ENCODE results near the gene KCNMA1. TPM values are rescaled to one million over a fixed set of nuclear protein-coding genes. Genes with fewer than 3 reads are reported as not detected.

The KCNMA1 gene
- total and polyA plus RNA-seq, 10 of the 15 experiments (the other 5 are each of a cell fraction or from before 2014, with no cell fraction given), result 8.5 to 77.0 (median 21.3) TPM

- 46% methylated on average over 7 of the region's 7 CpGs for WGBS (ENCODE audit: insufficient coverage, insufficient replicate concordance, low lambda C conversion rate, missing lambda C conversion rate)
- POLR2A ChIA-PET, result no interaction called here
- no peak overlapping the region for H2AFZ ChIP-seq (ENCODE audit: control insufficient read depth, low read depth, low read length)
- H3K9ac ChIP-seq (ENCODE audit: control insufficient read depth, insufficient read depth, low read length), result no peak overlapping the region
- intact Hi-C loops (cut with micrococcal nuclease; ENCODE audit: unreplicated experiment) (no loop called here), in situ Hi-C loops (cut with MboI) (no loop called here)
- TF ChIP-seq MTA2 (IDR thresholded peaks at IDR 0.05; ENCODE audit: low read depth) (no peak), SIX5 (IDR thresholded peaks at IDR 0.05; ENCODE audit: low read depth, low read length, severe bottlenecking) (no peak), ZZZ3 (IDR thresholded peaks at IDR 0.05; ENCODE audit: control insufficient read depth, insufficient read length, low read depth) (no peak), ATF2 (IDR thresholded peaks at IDR 0.05; ENCODE audit: low read length) (no peak), BMI1 (IDR thresholded peaks at IDR 0.05; ENCODE audit: borderline replicate concordance) (no peak), ZNF687 (IDR thresholded peaks at IDR 0.05) (no peak), TBL1XR1 (IDR thresholded peaks at IDR 0.05; ENCODE audit: low read depth, low read length) (no peak), GABPA (IDR thresholded peaks at IDR 0.05; ENCODE audit: low read depth) (no peak), RUNX3 (IDR thresholded peaks at IDR 0.05; ENCODE audit: low read length) (no peak)
- TF ChIP-seq, protein P1, sequence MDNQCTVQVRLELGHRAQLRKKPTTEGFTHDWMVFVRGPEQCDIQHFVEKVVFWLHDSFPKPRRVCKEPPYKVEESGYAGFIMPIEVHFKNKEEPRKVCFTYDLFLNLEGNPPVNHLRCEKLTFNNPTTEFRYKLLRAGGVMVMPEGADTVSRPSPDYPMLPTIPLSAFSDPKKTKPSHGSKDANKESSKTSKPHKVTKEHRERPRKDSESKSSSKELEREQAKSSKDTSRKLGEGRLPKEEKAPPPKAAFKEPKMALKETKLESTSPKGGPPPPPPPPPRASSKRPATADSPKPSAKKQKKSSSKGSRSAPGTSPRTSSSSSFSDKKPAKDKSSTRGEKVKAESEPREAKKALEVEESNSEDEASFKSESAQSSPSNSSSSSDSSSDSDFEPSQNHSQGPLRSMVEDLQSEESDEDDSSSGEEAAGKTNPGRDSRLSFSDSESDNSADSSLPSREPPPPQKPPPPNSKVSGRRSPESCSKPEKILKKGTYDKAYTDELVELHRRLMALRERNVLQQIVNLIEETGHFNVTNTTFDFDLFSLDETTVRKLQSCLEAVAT (IDR thresholded peaks at IDR 0.05), result no peak
- TF ChIP-seq, protein P2, sequence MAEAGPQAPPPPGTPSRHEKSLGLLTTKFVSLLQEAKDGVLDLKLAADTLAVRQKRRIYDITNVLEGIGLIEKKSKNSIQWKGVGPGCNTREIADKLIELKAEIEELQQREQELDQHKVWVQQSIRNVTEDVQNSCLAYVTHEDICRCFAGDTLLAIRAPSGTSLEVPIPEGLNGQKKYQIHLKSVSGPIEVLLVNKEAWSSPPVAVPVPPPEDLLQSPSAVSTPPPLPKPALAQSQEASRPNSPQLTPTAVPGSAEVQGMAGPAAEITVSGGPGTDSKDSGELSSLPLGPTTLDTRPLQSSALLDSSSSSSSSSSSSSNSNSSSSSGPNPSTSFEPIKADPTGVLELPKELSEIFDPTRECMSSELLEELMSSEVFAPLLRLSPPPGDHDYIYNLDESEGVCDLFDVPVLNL (IDR thresholded peaks at IDR 0.05; ENCODE audit: low read depth, low read length), result no peak
- SMC1A ChIA-PET (ENCODE audit: uncharacterized antibody, unreplicated experiment), result no interaction called here
- ATAC-seq (no peak), FAIRE-seq (no peak), DNase-seq (ENCODE audit: low read depth, low spot score) (no peak)
- H3K36me3 ChIP-seq (ENCODE audit: control insufficient read depth in 2 of 2, insufficient read depth in 2 of 2, low read length in 1 of 2), result no peaks in the 10 kb centered on the region; a peak in 1 of 4 replicates
- no TSS peak for BruUV-seq (replicated peaks)
- no peak overlapping the region for H3K27ac ChIP-seq (ENCODE audit: control insufficient read depth, insufficient read depth)
- CTCF ChIA-PET, result interaction anchor here (0.5 to 1.3 kb wide), 3 partner anchors 11 to 123 kb away, joined by 3 to 4 read pairs (median 3); no protein-coding TSS in a partner anchor
- H3K27me3 ChIP-seq (replicated peaks in 1 of 2; ENCODE audit: control insufficient read depth in 2 of 2, insufficient read depth in 2 of 2, low read length in 1 of 2), result no peaks in the 10 kb centered on the region; a peak in 1 of 4 replicates
- H3K9me3 ChIP-seq (replicated peaks; ENCODE audit: control insufficient read depth, insufficient read depth, low read length), result no peaks in the 10 kb centered on the region; the same call in 2 of the 3 replicates
- RAD21 ChIA-PET (ENCODE audit: unreplicated experiment), result interaction anchor here (0.9 kb wide), 1 partner anchor 11 kb away, joined by 3 read pairs; no protein-coding TSS in a partner anchor
- H3K4me1 ChIP-seq (ENCODE audit: control insufficient read depth, insufficient read depth, low read length), result no peaks in the 10 kb centered on the region
- no peak overlapping the region for H3K4me3 ChIP-seq
- H3K79me2 ChIP-seq (ENCODE audit: control insufficient read depth, insufficient read depth, low read length), result no peaks in the 10 kb centered on the region
- 0 out of 2 replicates have a peak, but pooled peaks cover 3% of the 10 kb centered on the region for H4K20me1 ChIP-seq (ENCODE audit: control insufficient read depth, insufficient read depth)
- no peak overlapping the region for H3K4me2 ChIP-seq (ENCODE audit: control insufficient read depth, insufficient read depth)
Observed at GRCh38 chr10:77518241-77518909, 119.2 kb downstream of the KCNMA1 start.
